ENCODE measurements around the gene GTPBP3. TPM values are rescaled to one million over a fixed set of nuclear protein-coding genes. Genes with fewer than 3 reads are reported as not detected.
"Not testable (repeated sequence)": the region's sequence is repeated elsewhere in the genome, so short reads cannot be mapped to it uniquely, and the experiment has no call there.

GTPBP3 gene
- total RNA-seq, 1 donor from 2014 or later, result 45.0 TPM

- DNase-seq (ENCODE audit: low spot score in 2 of 2, unreplicated experiment in 2 of 2), result no peak
- H3K4me1 Mint-ChIP-seq, result peaks cover 7% of the 10 kb centered on the region
- peaks cover 12% of the 10 kb centered on the region for H3K36me3 Mint-ChIP-seq
- no peak overlapping the region for H3K4me3 Mint-ChIP-seq
- no peaks in the 10 kb centered on the region for H3K27me3 Mint-ChIP-seq (ENCODE audit: low read depth)
- H3K9me3 Mint-ChIP-seq, result no peaks in the 10 kb centered on the region
- TF ChIP-seq, protein P1, sequence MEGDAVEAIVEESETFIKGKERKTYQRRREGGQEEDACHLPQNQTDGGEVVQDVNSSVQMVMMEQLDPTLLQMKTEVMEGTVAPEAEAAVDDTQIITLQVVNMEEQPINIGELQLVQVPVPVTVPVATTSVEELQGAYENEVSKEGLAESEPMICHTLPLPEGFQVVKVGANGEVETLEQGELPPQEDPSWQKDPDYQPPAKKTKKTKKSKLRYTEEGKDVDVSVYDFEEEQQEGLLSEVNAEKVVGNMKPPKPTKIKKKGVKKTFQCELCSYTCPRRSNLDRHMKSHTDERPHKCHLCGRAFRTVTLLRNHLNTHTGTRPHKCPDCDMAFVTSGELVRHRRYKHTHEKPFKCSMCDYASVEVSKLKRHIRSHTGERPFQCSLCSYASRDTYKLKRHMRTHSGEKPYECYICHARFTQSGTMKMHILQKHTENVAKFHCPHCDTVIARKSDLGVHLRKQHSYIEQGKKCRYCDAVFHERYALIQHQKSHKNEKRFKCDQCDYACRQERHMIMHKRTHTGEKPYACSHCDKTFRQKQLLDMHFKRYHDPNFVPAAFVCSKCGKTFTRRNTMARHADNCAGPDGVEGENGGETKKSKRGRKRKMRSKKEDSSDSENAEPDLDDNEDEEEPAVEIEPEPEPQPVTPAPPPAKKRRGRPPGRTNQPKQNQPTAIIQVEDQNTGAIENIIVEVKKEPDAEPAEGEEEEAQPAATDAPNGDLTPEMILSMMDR (IDR thresholded peaks at IDR 0.05; ENCODE audit: unreplicated experiment), result no peak
- H3K27ac Mint-ChIP-seq, result no peak overlapping the region
These were observed 43.1 kb upstream of the GTPBP3 start for GRCh38 chr19:17294051-17294891.

DNA sequence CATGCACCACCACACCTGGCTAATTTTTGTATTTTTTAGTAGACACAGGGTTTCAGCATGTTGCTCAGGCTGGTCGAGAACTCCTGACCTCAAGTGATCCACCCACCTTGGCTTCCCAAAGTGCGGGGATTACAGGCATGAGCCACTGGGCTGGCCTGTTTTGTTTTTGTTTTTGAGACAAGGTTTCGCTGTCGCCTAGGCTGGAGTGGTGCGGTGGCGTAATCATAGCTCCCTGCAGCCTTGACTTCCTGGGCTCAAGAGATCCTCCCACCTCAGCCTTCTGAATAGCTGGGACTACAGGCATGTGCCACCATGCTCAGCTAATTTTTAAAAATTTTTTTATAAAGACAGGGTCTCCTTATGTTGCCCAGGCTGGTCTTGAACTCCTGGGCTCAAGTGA lies 41.8 kb upstream of the GTPBP3 start:
- H3K4me3 Mint-ChIP-seq; H3K27ac Mint-ChIP-seq; H3K27me3 Mint-ChIP-seq (ENCODE audit: low read depth); H3K9me3 Mint-ChIP-seq; DNase-seq (ENCODE audit: low spot score in 2 of 2, unreplicated experiment in 2 of 2); H3K4me1 Mint-ChIP-seq: not testable (repeated sequence)
- H3K36me3 Mint-ChIP-seq, result peaks cover 12% of the 10 kb centered on the region

GRCh38 chr19:17296273-17296672 lies 41.1 kb upstream of the GTPBP3 start:
- no peak overlapping the region for H3K27ac Mint-ChIP-seq
- TF ChIP-seq, protein P1 (IDR thresholded peaks at IDR 0.05; ENCODE audit: unreplicated experiment), result no peak
- no peaks in the 10 kb centered on the region for H3K27me3 Mint-ChIP-seq (ENCODE audit: low read depth)

DNA sequence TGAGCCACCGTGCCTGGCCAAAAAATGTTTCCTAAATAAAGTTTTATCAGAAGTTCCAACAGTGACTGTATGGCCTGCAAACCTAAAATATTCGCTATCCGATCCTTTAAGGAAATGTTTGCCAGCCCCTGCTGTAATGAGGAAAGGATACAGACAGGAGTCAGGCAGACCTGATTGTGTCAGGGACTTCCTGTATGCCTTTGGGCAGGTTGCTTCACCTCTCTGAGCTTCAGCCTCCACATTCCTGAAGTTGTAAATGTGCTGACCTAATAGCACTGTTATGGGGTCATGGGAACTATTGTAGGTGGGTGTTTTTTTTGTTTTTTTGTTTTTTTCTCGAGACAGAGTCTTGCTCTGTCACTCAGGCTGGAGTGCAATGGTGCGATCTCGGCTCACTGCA lies 40.4 kb upstream of the GTPBP3 start:
- no peak for DNase-seq (ENCODE audit: low spot score in 2 of 2, unreplicated experiment in 2 of 2)
- no peak overlapping the region for H3K4me3 Mint-ChIP-seq
- peak overlapping the region; percentile 56 for H3K27ac Mint-ChIP-seq
- TF ChIP-seq, protein P1 (IDR thresholded peaks at IDR 0.05; ENCODE audit: unreplicated experiment), result no peak
- H3K4me1 Mint-ChIP-seq, result peaks cover 6% of the 10 kb centered on the region
- H3K9me3 Mint-ChIP-seq, result no peaks in the 10 kb centered on the region
- peaks cover 12% of the 10 kb centered on the region for H3K36me3 Mint-ChIP-seq
- no peaks in the 10 kb centered on the region for H3K27me3 Mint-ChIP-seq (ENCODE audit: low read depth)

More at GRCh38 chr19:17296273-17296672, 41.1 kb upstream of the GTPBP3 start:
- no peak overlapping the region for H3K4me3 Mint-ChIP-seq
- no peaks in the 10 kb centered on the region for H3K9me3 Mint-ChIP-seq
- H3K36me3 Mint-ChIP-seq, result peaks cover 12% of the 10 kb centered on the region
- peaks cover 7% of the 10 kb centered on the region for H3K4me1 Mint-ChIP-seq
- no peak for DNase-seq (ENCODE audit: low spot score in 2 of 2, unreplicated experiment in 2 of 2)

DNA sequence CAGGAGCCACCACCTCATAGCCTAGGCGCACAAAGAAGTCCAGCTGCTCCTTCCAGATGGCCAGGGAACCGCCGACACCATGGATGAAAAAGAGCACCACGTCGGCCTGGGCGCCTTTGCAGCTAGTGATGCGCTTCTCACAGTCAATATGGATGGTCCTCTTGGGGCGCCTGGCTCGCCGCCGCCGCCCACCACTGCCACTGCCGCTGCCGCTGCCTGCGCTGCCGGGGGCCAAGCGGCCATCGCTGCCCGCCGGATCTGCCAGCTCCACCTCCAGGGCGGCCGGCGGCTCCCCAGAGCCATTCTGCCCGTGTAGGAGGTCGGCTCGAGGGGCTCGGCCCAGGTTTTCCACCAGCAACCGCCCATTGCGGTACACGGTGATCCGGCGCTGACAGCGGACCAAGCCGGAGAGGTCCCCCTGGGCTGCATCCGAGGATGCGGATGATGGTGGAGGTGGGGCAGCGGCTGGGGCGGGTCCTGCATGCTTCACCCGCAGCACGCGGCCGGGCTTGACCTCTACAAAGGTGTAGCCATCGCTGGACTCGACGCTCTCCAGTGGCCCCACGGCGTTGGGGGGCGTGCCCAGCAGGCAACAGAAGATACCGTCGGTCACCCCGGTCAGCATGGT lies 36.2 kb upstream of the GTPBP3 start:
- Mint-ChIP-seq H3K27me3 (ENCODE audit: low read depth) (no peaks in the 10 kb centered on the region), H3K9me3 (no peaks in the 10 kb centered on the region), H3K4me3 (no peak overlapping the region), H3K4me1 (peaks cover 20% of the 10 kb centered on the region), H3K36me3 (peaks cover 7% of the 10 kb centered on the region), H3K27ac (no peak overlapping the region)
- no peak for DNase-seq (ENCODE audit: low spot score in 2 of 2, unreplicated experiment in 2 of 2)
- TF ChIP-seq, protein P1 (IDR thresholded peaks at IDR 0.05; ENCODE audit: unreplicated experiment), result no peak

Measured in mesothelial cell of epicardium (in vitro differentiated cells).